Esophagus (tissue), 2 donors: Measurements from ENCODE around the gene JDP2. TPM values are rescaled to one million over a fixed set of nuclear protein-coding genes. Genes with fewer than 3 reads are reported as not detected.

Source experiments
- H3K27ac ChIP-seq, 2 donors: one replicate each; pipeline ENCODE4 v1.5.1; 2013; ENCODE audit warnings: low read depth in 2 of 2, mild to moderate bottlenecking in 2 of 2, inconsistent platforms in 1 of 2, low read length in 1 of 2, moderate library complexity in 1 of 2
- H3K27me3 ChIP-seq, 2 donors: one replicate each; pipeline ENCODE4 v1.6.1; 2013; ENCODE audit warnings: low read length in 2 of 2, control low read depth in 1 of 2, mild to moderate bottlenecking in 1 of 2; ENCODE audit not compliant: insufficient read depth in 2 of 2, control insufficient read depth in 1 of 2
- H3K36me3 ChIP-seq, 2 donors: one replicate each; pipeline ENCODE4 v1.6.1; 2013; ENCODE audit warnings: low read length in 1 of 2; ENCODE audit not compliant: control insufficient read depth in 2 of 2, insufficient read depth in 2 of 2
- H3K4me1 ChIP-seq, 2 donors: one replicate each; pipeline ENCODE4 v1.6.1; 2013; ENCODE audit warnings: low read length in 1 of 2; ENCODE audit not compliant: control insufficient read depth in 2 of 2, insufficient read depth in 2 of 2
- H3K4me3 ChIP-seq, 2 donors: one replicate each; pipeline ENCODE4 v1.5.1; 2013; ENCODE audit warnings: low read length in 2 of 2, mild to moderate bottlenecking in 2 of 2, low read depth in 1 of 2, moderate library complexity in 1 of 2
- H3K9me3 ChIP-seq, 2 donors: one replicate each; pipeline ENCODE4 v1.6.1; 2013; ENCODE audit warnings: mild to moderate bottlenecking in 2 of 2, low read depth in 1 of 2, low read length in 1 of 2, moderate library complexity in 1 of 2; ENCODE audit not compliant: control insufficient read depth in 2 of 2, insufficient read depth in 1 of 2
- WGBS, 2 donors: extraction: QIAGEN DNeasy Blood & Tissue Kit; methylation state at CpG; one replicate each; pipeline ENCODE4 v1.1.7; 2013; 5-methylcytosine and 5-hydroxymethylcytosine counted together
- polyA plus RNA-seq, 2 donors: library from polyadenylated mRNA; stranded (reverse); fragments of 200-250 nt; gene quantifications; one replicate each; pipeline ENCODE4 v1.2.3, GENCODE V29; 2013
- donor health status: healthy with polysubstance abuse.
- donor health status: Bipolar disorder and iron deficiency.

JDP2 gene
- polyA plus RNA-seq, 2 donors = 13.4 to 18.4 TPM

DNA sequence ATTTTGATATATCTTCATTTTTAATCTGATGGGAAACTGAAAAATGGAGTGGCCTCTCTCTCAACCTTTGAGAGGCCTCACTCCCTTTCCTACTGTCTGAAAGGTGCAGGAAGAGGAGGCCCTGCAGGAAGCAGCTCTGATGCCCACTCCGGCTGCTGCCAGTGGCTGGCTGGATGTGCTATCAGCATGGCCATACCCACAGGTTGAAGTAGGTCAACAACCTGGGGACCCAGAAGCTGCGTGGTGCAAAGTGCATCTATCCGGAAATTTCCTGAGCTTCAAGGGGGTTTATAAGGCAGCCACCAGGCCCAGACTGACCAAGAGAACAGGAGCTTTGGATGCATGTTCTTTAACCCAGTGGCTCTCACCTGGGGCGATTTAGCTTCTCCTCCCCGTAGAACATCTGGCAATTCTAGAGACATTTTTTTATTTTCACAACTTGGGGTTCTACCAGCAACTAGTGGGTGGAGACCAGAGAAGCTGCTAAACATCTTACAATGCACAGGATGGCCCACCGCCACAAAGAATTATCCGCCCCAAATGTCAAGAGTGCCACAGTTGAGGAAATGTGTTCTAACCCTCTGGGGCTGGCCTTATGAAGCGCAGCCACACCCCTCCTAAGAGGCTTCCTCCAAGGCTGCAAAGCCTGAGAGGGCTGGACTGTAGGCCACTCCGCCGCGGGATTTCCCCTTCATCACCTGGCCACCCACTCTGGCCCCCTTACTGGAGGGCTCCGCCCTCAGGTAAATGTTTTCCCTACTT lies 86.3 kb downstream of the JDP2 start:
- Histone ChIP-seq H3K4me3 (no peak overlapping the region), H3K36me3 (no peaks in the 10 kb centered on the region), H3K27ac (no peak overlapping the region), H3K9me3 (no peaks in the 10 kb centered on the region), H3K27me3 (no peaks in the 10 kb centered on the region), H3K4me1 (no peaks in the 10 kb centered on the region)
- whole genome bisulfite sequencing, 2 donors = 81% methylated on average over 12 of the region's 12 CpGs

DNA sequence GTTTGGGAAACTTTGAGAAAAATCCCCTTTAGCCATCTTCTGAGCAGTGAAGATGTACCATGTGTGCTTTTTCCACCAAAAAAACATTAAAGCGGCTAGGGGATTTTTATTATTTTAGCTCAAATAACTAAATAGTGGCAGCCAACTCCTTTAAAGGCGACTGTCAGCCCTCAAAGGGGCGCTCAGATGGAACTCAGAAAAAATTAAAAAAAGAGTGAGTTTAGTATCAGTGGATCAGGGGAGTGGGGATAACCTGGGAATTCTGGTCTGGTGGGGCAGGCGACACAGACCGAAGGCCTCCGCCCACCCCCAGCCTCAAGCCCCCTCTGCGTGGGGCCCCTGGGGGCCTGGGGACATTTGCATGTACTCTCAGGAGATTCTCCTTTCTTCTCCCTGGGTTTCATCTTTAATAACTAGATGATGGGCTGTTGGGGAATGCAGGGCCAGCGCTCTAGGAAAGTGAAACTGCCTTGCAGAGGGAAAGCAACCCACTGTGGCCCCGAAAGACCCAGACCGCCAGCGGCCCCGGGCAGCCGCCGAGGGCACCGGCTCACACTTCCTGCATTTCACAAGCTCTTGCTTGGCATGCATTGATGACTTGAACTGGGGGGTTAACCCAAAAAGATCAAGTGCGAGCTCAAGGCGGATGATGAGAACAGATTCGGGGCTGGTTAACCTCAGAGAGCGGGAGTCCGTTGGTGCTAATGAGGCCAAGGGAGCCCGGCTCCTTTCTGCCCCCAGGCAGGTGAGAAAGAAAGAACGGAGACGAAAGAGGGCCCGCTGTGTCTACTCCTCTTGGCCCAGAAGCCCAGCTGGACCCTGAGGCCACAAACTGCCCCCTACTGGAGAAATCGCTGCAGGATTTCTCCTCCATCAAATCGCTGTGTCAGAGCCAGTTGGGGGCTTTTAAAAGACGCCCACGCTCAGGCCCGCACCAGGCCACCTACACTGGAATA lies 87.1 kb downstream of the JDP2 start:
- Histone ChIP-seq H3K27ac (peak overlapping the region in 1 of 2 donors; percentile 18), H3K4me3 (peak overlapping the region; percentile 3 to 4), H3K9me3 (no peaks in the 10 kb centered on the region), H3K27me3 (no peaks in the 10 kb centered on the region), H3K36me3 (no peaks in the 10 kb centered on the region), H3K4me1 (no peaks in the 10 kb centered on the region)
- 40 to 43% methylated on average over 29 of the region's 29 CpGs for WGBS, 2 donors

DNA sequence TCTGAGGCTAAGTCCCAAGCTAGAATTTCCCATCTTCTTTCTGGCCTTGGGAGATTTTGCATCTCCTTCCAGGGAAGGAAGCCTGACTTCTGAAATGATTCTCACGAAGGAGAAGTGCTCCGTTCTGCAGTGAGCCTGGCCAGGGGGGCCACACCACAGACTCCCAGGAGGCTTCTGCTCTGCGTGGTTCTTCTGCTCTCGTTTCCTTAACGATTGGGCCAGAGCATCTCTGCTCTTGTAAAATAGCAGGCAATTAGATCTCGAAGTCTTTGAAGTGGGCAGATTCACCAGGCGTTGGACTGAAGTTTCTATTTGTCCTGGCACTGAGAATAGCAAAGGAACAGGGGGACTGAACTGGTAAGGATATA lies 87.8 kb downstream of the JDP2 start:
- no peaks in the 10 kb centered on the region for H3K9me3 ChIP-seq
- H3K4me1 ChIP-seq = no peaks in the 10 kb centered on the region
- H3K27me3 ChIP-seq = no peaks in the 10 kb centered on the region
- H3K36me3 ChIP-seq = no peaks in the 10 kb centered on the region
- H3K4me3 ChIP-seq = no peak overlapping the region
- H3K27ac ChIP-seq = peak overlapping the region in 1 of 2 donors; percentile 6
- 39 to 56% methylated on average over 7 of the region's 7 CpGs for WGBS, 2 donors

DNA sequence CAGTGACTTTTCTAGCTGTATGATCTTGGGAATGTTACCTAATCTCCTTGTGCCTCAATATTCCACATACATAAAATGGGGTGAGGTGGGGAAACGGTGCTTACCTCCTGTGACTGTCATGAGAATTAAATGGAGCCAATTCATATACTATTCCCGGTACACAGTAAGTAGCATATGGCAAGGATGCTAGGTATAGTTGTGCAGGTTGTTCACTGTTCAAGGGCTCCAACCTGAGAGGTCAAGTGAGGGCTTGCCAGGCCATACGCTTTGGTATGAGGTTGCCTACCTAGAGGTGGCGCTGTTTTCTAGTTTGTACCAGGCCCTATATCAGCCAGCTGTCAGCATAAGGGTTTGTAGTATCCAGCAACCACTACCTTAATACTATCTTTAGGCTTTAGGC lies 90.8 kb downstream of the JDP2 start:
- WGBS, 2 donors = 73 to 74% methylated on average over 4 of the region's 4 CpGs
- Histone ChIP-seq H3K9me3 (no peaks in the 10 kb centered on the region), H3K36me3 (no peaks in the 10 kb centered on the region), H3K4me3 (no peak overlapping the region), H3K27ac (no peak overlapping the region), H3K4me1 (no peaks in the 10 kb centered on the region), H3K27me3 (no peaks in the 10 kb centered on the region)

DNA sequence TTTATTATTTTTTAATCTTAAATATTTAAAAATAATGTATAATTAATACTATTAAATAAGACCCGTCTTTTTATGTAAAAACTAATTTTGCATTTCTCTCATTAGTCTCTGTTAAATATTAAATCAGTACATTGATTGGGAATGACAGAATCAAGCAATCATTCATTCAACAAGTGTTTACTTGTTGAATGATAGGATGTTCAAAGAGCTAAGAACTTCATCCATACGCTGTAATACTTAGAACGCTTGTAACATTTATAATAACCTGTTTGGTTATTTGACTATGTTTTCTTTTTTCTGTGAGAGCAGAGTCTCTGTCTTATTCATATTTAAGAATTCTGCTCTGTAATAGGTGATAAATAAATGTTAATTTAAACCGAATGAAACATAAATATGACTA lies 91.6 kb downstream of the JDP2 start:
- WGBS, 2 donors = 92 to 93% methylated on average over 4 of the region's 4 CpGs
- H3K4me1 ChIP-seq = peaks cover 0 to 5% of the 10 kb centered on the region in 2 donors
- no peaks in the 10 kb centered on the region for H3K27me3 ChIP-seq
- no peak overlapping the region for H3K27ac ChIP-seq
- no peak overlapping the region for H3K4me3 ChIP-seq
- H3K9me3 ChIP-seq = no peaks in the 10 kb centered on the region
- no peaks in the 10 kb centered on the region for H3K36me3 ChIP-seq

DNA sequence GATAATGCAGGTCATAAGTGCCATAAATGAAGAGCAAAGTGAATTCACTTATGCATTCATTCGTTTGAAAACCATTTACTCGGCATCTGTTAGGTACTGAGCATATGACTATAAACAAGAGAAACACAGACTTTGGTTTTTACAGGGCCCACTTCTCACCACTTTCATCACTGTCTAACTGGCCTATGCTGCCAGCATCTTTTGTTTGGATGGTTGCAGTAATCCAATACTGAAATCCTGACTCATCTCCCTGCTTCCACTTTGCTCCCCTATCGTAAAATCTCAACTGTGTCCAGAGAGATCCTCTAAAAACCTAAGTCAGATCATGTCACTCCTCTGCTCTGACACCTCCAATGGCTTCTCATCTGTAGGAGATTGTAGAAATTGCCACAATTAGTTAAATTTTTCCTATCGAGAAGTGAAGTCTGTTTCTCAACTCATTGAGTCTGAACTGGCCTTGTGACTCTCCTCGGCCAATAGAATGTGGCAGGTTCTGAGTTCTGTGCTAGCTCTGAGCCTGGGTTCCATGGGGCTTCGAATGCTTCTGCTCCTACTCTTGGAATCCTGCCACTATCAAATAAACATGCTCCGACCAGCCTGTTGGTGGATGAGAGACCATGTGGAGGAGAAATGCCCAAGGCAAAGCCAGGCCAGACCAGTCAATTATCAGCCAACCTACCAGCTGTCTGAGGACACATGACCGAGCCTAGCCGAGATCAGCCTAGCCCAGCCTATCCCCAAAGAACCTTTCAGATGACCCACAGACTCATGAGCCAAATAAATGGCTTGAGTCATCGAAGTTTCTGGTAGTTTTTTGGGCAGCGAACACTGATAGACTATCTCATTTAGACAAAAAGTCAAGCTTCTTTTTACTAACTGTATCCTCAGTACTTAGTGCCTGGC lies 92.3 kb downstream of the JDP2 start:
- Histone ChIP-seq H3K4me1 (peaks cover 0 to 5% of the 10 kb centered on the region in 2 donors), H3K27me3 (no peaks in the 10 kb centered on the region), H3K27ac (no peak overlapping the region), H3K9me3 (no peaks in the 10 kb centered on the region), H3K36me3 (no peaks in the 10 kb centered on the region), H3K4me3 (no peak overlapping the region)
- 83 to 84% methylated on average over 11 of the region's 11 CpGs for WGBS, 2 donors

DNA sequence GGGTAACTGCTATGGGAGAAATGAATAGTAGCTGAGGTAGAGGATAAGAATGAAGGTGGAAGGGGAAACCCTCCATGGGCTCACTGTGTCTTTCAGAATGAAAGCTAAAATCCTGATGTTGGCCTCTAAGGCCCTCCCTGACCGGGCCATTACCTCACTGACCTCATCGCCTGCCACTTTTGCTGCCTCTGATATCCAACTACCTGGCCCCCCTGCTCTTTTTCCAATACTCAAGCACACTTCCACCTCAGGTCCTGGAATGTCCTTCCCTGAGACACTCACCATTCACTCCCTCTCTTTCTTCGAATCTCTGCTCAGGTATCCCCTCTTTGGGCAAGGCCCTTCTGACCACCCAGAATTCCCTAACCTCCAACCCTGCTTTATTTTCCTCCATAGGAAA lies 93.0 kb downstream of the JDP2 start:
- H3K27ac ChIP-seq = no peak overlapping the region
- WGBS, 2 donors = 87 to 89% methylated on average over 3 of the region's 3 CpGs
- no peaks in the 10 kb centered on the region for H3K27me3 ChIP-seq
- no peaks in the 10 kb centered on the region for H3K36me3 ChIP-seq
- no peaks in the 10 kb centered on the region for H3K9me3 ChIP-seq
- H3K4me3 ChIP-seq = no peak overlapping the region
- peaks cover 0 to 5% of the 10 kb centered on the region in 2 donors for H3K4me1 ChIP-seq

DNA sequence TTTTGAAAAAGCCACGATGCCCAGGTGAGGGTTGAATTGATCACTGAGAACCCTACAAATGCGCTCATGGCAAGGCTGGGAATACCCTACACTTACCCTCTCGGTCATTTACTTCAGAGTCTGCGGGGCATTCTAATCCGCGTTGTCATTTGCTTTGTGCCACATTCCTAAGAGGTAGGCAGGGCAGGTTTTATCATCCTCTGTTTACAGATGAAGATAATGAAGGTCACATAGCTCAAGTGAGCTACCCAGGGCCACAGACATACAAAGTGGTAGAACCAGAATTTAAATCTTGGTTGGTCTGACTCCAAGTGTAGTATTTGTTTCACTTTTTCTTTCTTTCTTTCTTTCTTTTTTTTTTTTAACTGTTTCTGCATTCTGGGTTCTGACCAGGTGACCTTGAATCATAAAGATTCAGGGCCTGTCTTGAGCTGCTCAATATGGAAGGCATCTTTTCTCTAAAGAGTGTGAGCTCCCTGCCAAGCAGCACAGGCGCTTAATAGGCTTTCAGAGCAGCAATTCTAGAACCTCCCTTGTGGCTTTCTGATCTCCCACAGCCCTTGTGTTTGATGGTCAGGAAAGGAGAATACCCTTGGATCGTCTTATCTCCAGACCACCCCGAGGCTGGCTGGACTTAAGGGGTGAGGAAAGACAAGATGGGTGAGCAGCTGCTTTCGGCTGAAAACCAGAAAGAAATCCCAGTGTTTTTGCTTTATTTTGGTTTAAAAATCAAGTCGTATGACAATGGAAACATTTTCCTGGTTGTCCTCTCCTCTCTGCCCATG lies 93.8 kb downstream of the JDP2 start:
- Histone ChIP-seq H3K9me3 (no peaks in the 10 kb centered on the region), H3K4me3 (no peak overlapping the region), H3K27me3 (no peaks in the 10 kb centered on the region), H3K4me1 (peaks cover 0 to 5% of the 10 kb centered on the region in 2 donors), H3K27ac (peak overlapping the region in 1 of 2 donors; percentile 43), H3K36me3 (no peaks in the 10 kb centered on the region)
- WGBS, 2 donors = 38 to 48% methylated on average over 11 of the region's 11 CpGs
